IPS-20b (cell line): ENCODE data around the gene KEL.

Source experiments
- H3K27ac ChIP-seq: one replicate; pipeline ENCODE4 v1.5.1; 2013; ENCODE audit warnings: low read length
- H3K27me3 ChIP-seq: 2 replicates; pipeline ENCODE4 v1.6.1; 2013; ENCODE audit warnings: mild to moderate bottlenecking, low read length, inconsistent platforms; ENCODE audit not compliant: insufficient read depth
- H3K36me3 ChIP-seq: 2 replicates; pipeline ENCODE4 v1.6.1; 2013; ENCODE audit warnings: low read depth, mild to moderate bottlenecking, inconsistent platforms, low read length, moderate library complexity; ENCODE audit not compliant: insufficient read depth
- H3K4me1 ChIP-seq: 2 replicates; pipeline ENCODE4 v1.6.1; 2013; ENCODE audit warnings: mild to moderate bottlenecking, control low read depth, inconsistent platforms, low read length, moderate library complexity; ENCODE audit not compliant: insufficient read depth
- H3K4me3 ChIP-seq: 2 replicates; pipeline ENCODE4 v1.5.1; 2013; ENCODE audit warnings: mild to moderate bottlenecking, low read length, inconsistent platforms
- H3K9ac ChIP-seq: 2 replicates; pipeline ENCODE4 v1.6.1; 2013; ENCODE audit warnings: low read depth, mild to moderate bottlenecking, inconsistent platforms, low read length, moderate library complexity
- H3K9me3 ChIP-seq: 2 replicates; pipeline ENCODE4 v1.6.1; 2013; ENCODE audit warnings: mild to moderate bottlenecking, low read depth, low read length, inconsistent platforms; ENCODE audit not compliant: insufficient read depth

Gene KEL

GRCh38 chr7:142959202-142959601 is 3.0 kb downstream of the KEL start:
- Histone ChIP-seq H3K9ac (no peak overlapping the region), H3K4me3 (no peak overlapping the region), H3K27ac (no peak overlapping the region), H3K9me3 (peaks cover 5% of the 10 kb centered on the region; the same call in 1 of the 2 replicates), H3K27me3 (no peaks in the 10 kb centered on the region), H3K4me1 (peaks cover 32% of the 10 kb centered on the region), H3K36me3 (no peaks in the 10 kb centered on the region)

- no peak overlapping the region for H3K27ac ChIP-seq
- no peaks in the 10 kb centered on the region for H3K36me3 ChIP-seq
- H3K9ac ChIP-seq = no peak overlapping the region
- H3K4me3 ChIP-seq = no peak overlapping the region
- no peaks in the 10 kb centered on the region for H3K27me3 ChIP-seq
- H3K9me3 ChIP-seq = peaks cover 5% of the 10 kb centered on the region; the same call in 1 of the 2 replicates
- peaks cover 32% of the 10 kb centered on the region for H3K4me1 ChIP-seq
Measured at GRCh38 chr7:142957723-142958122, 4.4 kb downstream of the KEL start.

- Histone ChIP-seq H3K27me3 (no peaks in the 10 kb centered on the region), H3K4me3 (no peak overlapping the region), H3K27ac (no peak overlapping the region), H3K4me1 (peaks cover 28% of the 10 kb centered on the region), H3K9ac (no peak overlapping the region), H3K9me3 (peaks cover 5% of the 10 kb centered on the region; the same call in 1 of the 2 replicates), H3K36me3 (no peaks in the 10 kb centered on the region)
Measured at GRCh38 chr7:142956951-142957623, 5.1 kb downstream of the KEL start.

GRCh38 chr7:142954680-142955268 is 7.4 kb downstream of the KEL start:
- H3K9ac ChIP-seq = no peak overlapping the region
- H3K36me3 ChIP-seq = no peaks in the 10 kb centered on the region
- H3K4me1 ChIP-seq = peaks cover 28% of the 10 kb centered on the region
- H3K27ac ChIP-seq = no peak overlapping the region
- no peak overlapping the region for H3K4me3 ChIP-seq
- no peaks in the 10 kb centered on the region for H3K27me3 ChIP-seq
- peaks cover 5% of the 10 kb centered on the region; the same call in 1 of the 2 replicates for H3K9me3 ChIP-seq

GRCh38 chr7:142950235-142950634 is 11.9 kb downstream of the KEL start:
- H3K4me1 ChIP-seq = no peaks in the 10 kb centered on the region
- H3K27ac ChIP-seq = no peak overlapping the region
- H3K9ac ChIP-seq = no peak overlapping the region
- no peak overlapping the region for H3K4me3 ChIP-seq
- peaks cover 5% of the 10 kb centered on the region; the same call in 1 of the 2 replicates for H3K9me3 ChIP-seq
- H3K36me3 ChIP-seq = no peaks in the 10 kb centered on the region
- H3K27me3 ChIP-seq = no peaks in the 10 kb centered on the region

GRCh38 chr7:142948603-142949002 is 13.6 kb downstream of the KEL start:
- Histone ChIP-seq H3K27me3 (no peaks in the 10 kb centered on the region), H3K36me3 (no peaks in the 10 kb centered on the region), H3K9me3 (no peaks in the 10 kb centered on the region), H3K4me1 (no peaks in the 10 kb centered on the region), H3K27ac (no peak overlapping the region), H3K9ac (no peak overlapping the region), H3K4me3 (no peak overlapping the region)

- Histone ChIP-seq H3K9me3 (no peaks in the 10 kb centered on the region), H3K9ac (no peak overlapping the region), H3K4me3 (no peak overlapping the region), H3K27me3 (no peaks in the 10 kb centered on the region), H3K27ac (no peak overlapping the region), H3K4me1 (no peaks in the 10 kb centered on the region), H3K36me3 (no peaks in the 10 kb centered on the region)
Measured at GRCh38 chr7:142945001-142945400, 17.2 kb downstream of the KEL start.

GRCh38 chr7:142943706-142944268 is 18.4 kb downstream of the KEL start:
- Histone ChIP-seq H3K27me3 (no peaks in the 10 kb centered on the region), H3K9me3 (no peaks in the 10 kb centered on the region), H3K36me3 (no peaks in the 10 kb centered on the region)

GRCh38 chr7:142942746-142943145 is 19.4 kb downstream of the KEL start:
- Histone ChIP-seq H3K27me3 (no peaks in the 10 kb centered on the region; the same call in 1 of the 2 replicates), H3K27ac (no peak overlapping the region), H3K9ac (no peak overlapping the region), H3K9me3 (no peaks in the 10 kb centered on the region), H3K36me3 (no peaks in the 10 kb centered on the region), H3K4me1 (no peaks in the 10 kb centered on the region), H3K4me3 (no peak overlapping the region)

More at GRCh38 chr7:142943706-142944268, 18.4 kb downstream of the KEL start:
- H3K27ac ChIP-seq = no peak overlapping the region
- no peak overlapping the region for H3K4me3 ChIP-seq
- no peaks in the 10 kb centered on the region for H3K4me1 ChIP-seq
- no peak overlapping the region for H3K9ac ChIP-seq

GRCh38 chr7:142941541-142941940 is 20.6 kb downstream of the KEL start:
- Histone ChIP-seq H3K27ac (no peak overlapping the region), H3K9me3 (no peaks in the 10 kb centered on the region), H3K4me3 (no peak overlapping the region), H3K9ac (no peak overlapping the region), H3K4me1 (no peaks in the 10 kb centered on the region), H3K27me3 (no peaks in the 10 kb centered on the region; the same call in 1 of the 2 replicates), H3K36me3 (no peaks in the 10 kb centered on the region)

- no peaks in the 10 kb centered on the region for H3K9me3 ChIP-seq
- no peak overlapping the region for H3K9ac ChIP-seq
- no peak overlapping the region for H3K4me3 ChIP-seq
- H3K27me3 ChIP-seq = no peaks in the 10 kb centered on the region; the same call in 1 of the 2 replicates
- H3K27ac ChIP-seq = no peak overlapping the region
- H3K36me3 ChIP-seq = no peaks in the 10 kb centered on the region
- no peaks in the 10 kb centered on the region for H3K4me1 ChIP-seq
Measured at GRCh38 chr7:142940966-142941535, 21.1 kb downstream of the KEL start.
